IMR-90 (cell line): ENCODE results near the gene ZSCAN31. TPM values are rescaled to one million over a fixed set of nuclear protein-coding genes. Genes with fewer than 3 reads are reported as not detected.

Source experiments
- ATAC-seq: fragments of 200-7000 bp; cut with Tn5 transposase; 2 replicates; pipeline ENCODE4 v1.9.1; 2020; ENCODE audit warnings: low read depth, mild to moderate bottlenecking, moderate library complexity
- BruUV-seq: library from RNA; stranded (reverse); fragments of 400-500 nt; replicated peaks from 2 replicates; lab custom pipeline; 2021; lab: Mats Ljungman, UMichigan
- CTCF ChIA-PET: fragments of 300-600 bp; formaldehyde crosslinking; extraction: SDS; loops from one replicate; lab custom pipeline; 2021; ENCODE audit warnings: antibody characterized with exemption; lab: Yijun Ruan, JAX
- POLR2A ChIA-PET: fragments of 300-600 bp; sonication (Branson Sonifier 250); formaldehyde crosslinking; loops from one replicate; lab custom pipeline; 2022; ENCODE audit warnings: antibody characterized with exemption; ENCODE audit not compliant: unreplicated experiment; lab: Charles Lee
- DNase-seq: peaks from one replicate; pipeline ENCODE4 v3.0.0; 2013
- H2AFZ ChIP-seq: replicated peaks from 2 replicates; pipeline ENCODE3; 2013; ENCODE audit warnings: low read length, mild to moderate bottlenecking; ENCODE audit not compliant: poor library complexity
- H2AK5ac ChIP-seq: 2 replicates; pipeline ENCODE4 v1.6.1; 2013; ENCODE audit warnings: low read depth, low read length, inconsistent platforms
- H2AK9ac ChIP-seq: replicated peaks from 2 replicates; pipeline ENCODE3; 2013; ENCODE audit warnings: mild to moderate bottlenecking, low read depth, low read length, moderate library complexity; ENCODE audit not compliant: poor library complexity
- H2BK120ac ChIP-seq: 2 replicates; pipeline ENCODE4 v1.6.1; 2013; ENCODE audit warnings: low read depth, low read length, inconsistent platforms
- H2BK15ac ChIP-seq: 3 replicates; pipeline ENCODE4 v1.6.1; 2013; ENCODE audit warnings: low read depth, low read length, inconsistent platforms
- H2BK20ac ChIP-seq: 2 replicates; pipeline ENCODE4 v1.6.1; 2013; ENCODE audit warnings: low read depth, mild to moderate bottlenecking, inconsistent platforms, low read length, moderate library complexity
- H2BK5ac ChIP-seq: 2 replicates; pipeline ENCODE4 v1.6.1; 2013; ENCODE audit warnings: mild to moderate bottlenecking, low read depth, low read length, inconsistent platforms; ENCODE audit not compliant: poor library complexity, severe bottlenecking
- H3K14ac ChIP-seq: replicated peaks from 2 replicates; pipeline ENCODE4 v1.6.1; 2013; ENCODE audit warnings: low read depth, low read length, inconsistent platforms
- H3K18ac ChIP-seq: 2 replicates; pipeline ENCODE4 v1.6.1; 2013; ENCODE audit warnings: low read depth, low read length, control low read depth
- H3K23ac ChIP-seq: 2 replicates; pipeline ENCODE4 v1.6.1; 2013; ENCODE audit warnings: low read depth, low read length, inconsistent platforms
- H3K27ac ChIP-seq: 2 replicates; pipeline ENCODE4 v1.5.1; 2013; ENCODE audit warnings: mild to moderate bottlenecking, control low read depth, low read length; ENCODE audit not compliant: insufficient read depth
- H3K27me3 ChIP-seq: 2 replicates; pipeline ENCODE4 v1.6.1; 2013; ENCODE audit warnings: low read length; ENCODE audit not compliant: control insufficient read depth, insufficient read depth
- H3K36me3 ChIP-seq: 2 replicates; pipeline ENCODE4 v1.6.1; 2013; ENCODE audit warnings: low read length, mixed read lengths; ENCODE audit not compliant: control insufficient read depth, insufficient read depth
- H3K4ac ChIP-seq: 2 replicates; pipeline ENCODE4 v1.6.1; 2013; ENCODE audit warnings: low read depth, low read length, inconsistent platforms
- H3K4me1 ChIP-seq: 2 replicates; pipeline ENCODE4 v1.6.1; 2013; ENCODE audit warnings: low read length, mixed read lengths; ENCODE audit not compliant: control insufficient read depth, insufficient read depth
- H3K4me2 ChIP-seq: 2 replicates; pipeline ENCODE4 v1.6.1; 2013; ENCODE audit warnings: low read depth, mild to moderate bottlenecking, control low read depth, low read length, moderate library complexity
- H3K4me3 ChIP-seq: 2 replicates; pipeline ENCODE4 v1.5.1; 2013; ENCODE audit warnings: low read depth, mild to moderate bottlenecking, control low read depth, low read length, moderate library complexity; ENCODE audit not compliant: insufficient read depth
- H3K56ac ChIP-seq: 2 replicates; pipeline ENCODE4 v1.6.1; 2013; ENCODE audit warnings: low read length, inconsistent platforms; ENCODE audit not compliant: insufficient read depth; ENCODE audit errors: extremely low read depth
- H3K79me1 ChIP-seq, 2 experiments: 2 replicates each; pipeline ENCODE4 v1.6.1; 2013; ENCODE audit warnings: low read length in 2 of 2, inconsistent platforms in 1 of 2, low read depth in 1 of 2
- H3K9ac ChIP-seq: 2 replicates; pipeline ENCODE4 v1.6.1; 2013; ENCODE audit warnings: low read depth, low read length, control low read depth
- H3K9me1 ChIP-seq: 2 replicates; pipeline ENCODE4 v1.6.1; 2013; ENCODE audit warnings: low read length, inconsistent platforms; ENCODE audit not compliant: insufficient read depth
- H3K9me3 ChIP-seq: 2 replicates; pipeline ENCODE4 v1.6.1; 2013; ENCODE audit warnings: low read length; ENCODE audit not compliant: control insufficient read depth, insufficient read depth
- H4K20me1 ChIP-seq: 2 replicates; pipeline ENCODE4 v1.6.1; 2013; ENCODE audit warnings: low read length, inconsistent platforms; ENCODE audit not compliant: insufficient read depth
- H4K5ac ChIP-seq: 2 replicates; pipeline ENCODE4 v1.6.1; 2013; ENCODE audit warnings: mild to moderate bottlenecking, low read depth, low read length, control low read depth
- H4K8ac ChIP-seq, 2 experiments: 2 replicates each; pipeline ENCODE4 v1.6.1; 2013; ENCODE audit warnings: low read depth in 2 of 2, low read length in 2 of 2, control low read depth in 1 of 2, inconsistent platforms in 1 of 2
- H4K91ac ChIP-seq: 2 replicates; pipeline ENCODE4 v1.6.1; 2013; ENCODE audit warnings: low read depth, low read length, inconsistent platforms; ENCODE audit not compliant: insufficient read depth
- BHLHE40 ChIP-seq: fragments of 150-350 bp; IDR thresholded peaks from 2 replicates; pipeline ENCODE4 v1.6.1; 2016; ENCODE audit warnings: mild to moderate bottlenecking, low read depth, low read length
- CEBPB ChIP-seq: IDR thresholded peaks from 2 replicates; pipeline ENCODE4 v1.6.1; 2012; ENCODE audit warnings: low read depth, low read length, improper control_type of control experiment
- CHD1 ChIP-seq: IDR thresholded peaks from 2 replicates; pipeline ENCODE4 v1.6.1; 2012; ENCODE audit warnings: low read depth, low read length, improper control_type of control experiment
- MXI1 ChIP-seq: IDR thresholded peaks from 2 replicates; pipeline ENCODE4 v1.6.1; 2012; ENCODE audit warnings: low read depth, mild to moderate bottlenecking, low read length, moderate library complexity, borderline replicate concordance
- RAD21 ChIP-seq: IDR thresholded peaks from 2 replicates; pipeline ENCODE4 v1.6.1; 2012; ENCODE audit warnings: low read length, improper control_type of control experiment
- RCOR1 ChIP-seq: IDR thresholded peaks from 2 replicates; pipeline ENCODE4 v1.6.1; 2012; ENCODE audit warnings: mild to moderate bottlenecking, low read length, improper control_type of control experiment; ENCODE audit not compliant: insufficient replicate concordance
- WGBS, 2 experiments: methylation state at CpG; one replicate each; pipeline versions ENCODE4 v1.1.5 to v1.1.7; 2013; ENCODE audit warnings: missing lambda C conversion rate in 2 of 2; ENCODE audit not compliant: insufficient read length in 1 of 2; ENCODE audit errors: extremely low coverage in 2 of 2; 5-methylcytosine and 5-hydroxymethylcytosine counted together
- dilution Hi-C: fragments of 300-500 bp; cut with HindIII; formaldehyde crosslinking; loops from one replicate; pipeline ENCODE4 v1.14.3; 2018; ENCODE audit warnings: low sequenced_read_pairs; ENCODE audit not compliant: unreplicated experiment
- in situ Hi-C: fragments of 300-500 bp; cut with MboI; formaldehyde crosslinking; loops from 3 replicates; pipeline ENCODE4 v1.14.3; 2019; ENCODE audit warnings: low sequenced_read_pairs, inconsistent platforms, mixed read lengths
- intact Hi-C: fragments of 100-400 bp; cut with micrococcal nuclease; formaldehyde crosslinking; loops from 2 replicates; pipeline ENCODE4 v1.10.0; 2022
- polyA plus RNA-seq, 3 experiments: library from polyadenylated mRNA; depleted of rRNA; stranded (reverse); fragments of >200 nt; gene quantifications; 2 replicates each; pipeline ENCODE4 v1.2.3, GENCODE V29; 2012; ENCODE audit warnings: low replicate concordance in 1 of 3
- total RNA-seq: library from RNA; depleted of rRNA; stranded (reverse); fragments of >200 nt; gene quantifications from 2 replicates; pipeline ENCODE4 v1.2.3, GENCODE V29; 2012
- TF ChIP-seq, protein P1 (sequence below): conservative IDR thresholded peaks from 2 replicates; pipeline ENCODE4 v1.5.1; 2012; ENCODE audit warnings: mild to moderate bottlenecking, low read depth, low read length, improper control_type of control experiment
- TF ChIP-seq, protein P2 (sequence below): fragments of 150-350 bp; IDR thresholded peaks from 2 replicates; pipeline ENCODE4 v1.6.1; 2017; ENCODE audit warnings: mild to moderate bottlenecking, antibody characterized with exemption, low read length, low read depth

The ZSCAN31 gene
- total and polyA plus RNA-seq, 2 of the 4 experiments (the other 2 are of a cell fraction), result 1.4 to 4.7 TPM

DNA sequence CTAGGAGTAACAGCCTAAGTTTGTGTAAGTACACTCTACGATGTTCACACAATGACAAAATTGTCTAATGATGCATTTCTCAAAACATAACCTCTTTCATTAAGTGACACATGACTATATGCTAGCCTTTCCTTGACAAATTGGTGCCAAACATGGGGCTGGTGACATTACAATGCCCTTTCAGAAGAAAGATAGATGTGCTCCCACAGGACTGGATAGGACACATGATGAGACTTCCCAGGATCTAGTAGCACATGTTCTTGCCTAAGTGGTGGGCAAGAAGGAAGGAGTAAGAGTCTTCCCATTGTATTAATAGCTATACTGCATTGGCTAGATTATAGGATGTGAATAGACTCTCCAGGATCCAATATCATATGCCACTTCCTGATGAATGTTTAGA is 35.3 kb upstream of the ZSCAN31 start:
- ATAC-seq, result no peak
- no peak for DNase-seq
- H3K27ac ChIP-seq, result no peak overlapping the region
- no peaks in the 10 kb centered on the region for H4K20me1 ChIP-seq
- no peak overlapping the region for H3K9ac ChIP-seq
- BruUV-seq, result no TSS peak
- H3K79me1 ChIP-seq, result no peaks in the 10 kb centered on the region; a peak in 1 of 4 replicates
- no peak overlapping the region for H2AFZ ChIP-seq
- no peak overlapping the region for H2BK20ac ChIP-seq
- POLR2A ChIA-PET, result no interaction called here
- no peaks in the 10 kb centered on the region for H3K4me1 ChIP-seq
- H4K8ac ChIP-seq, result no peak overlapping the region
- no CpG with 5 or more reads among the region's 1 CpG for WGBS, 2 experiments
- H3K4me2 ChIP-seq, result no peak overlapping the region
- H2BK120ac ChIP-seq, result no peak overlapping the region
- no peaks in the 10 kb centered on the region for H3K9me1 ChIP-seq
- intact Hi-C loops, result no loop called here
- H3K23ac ChIP-seq, result no peak overlapping the region
- TF ChIP-seq, protein P1, sequence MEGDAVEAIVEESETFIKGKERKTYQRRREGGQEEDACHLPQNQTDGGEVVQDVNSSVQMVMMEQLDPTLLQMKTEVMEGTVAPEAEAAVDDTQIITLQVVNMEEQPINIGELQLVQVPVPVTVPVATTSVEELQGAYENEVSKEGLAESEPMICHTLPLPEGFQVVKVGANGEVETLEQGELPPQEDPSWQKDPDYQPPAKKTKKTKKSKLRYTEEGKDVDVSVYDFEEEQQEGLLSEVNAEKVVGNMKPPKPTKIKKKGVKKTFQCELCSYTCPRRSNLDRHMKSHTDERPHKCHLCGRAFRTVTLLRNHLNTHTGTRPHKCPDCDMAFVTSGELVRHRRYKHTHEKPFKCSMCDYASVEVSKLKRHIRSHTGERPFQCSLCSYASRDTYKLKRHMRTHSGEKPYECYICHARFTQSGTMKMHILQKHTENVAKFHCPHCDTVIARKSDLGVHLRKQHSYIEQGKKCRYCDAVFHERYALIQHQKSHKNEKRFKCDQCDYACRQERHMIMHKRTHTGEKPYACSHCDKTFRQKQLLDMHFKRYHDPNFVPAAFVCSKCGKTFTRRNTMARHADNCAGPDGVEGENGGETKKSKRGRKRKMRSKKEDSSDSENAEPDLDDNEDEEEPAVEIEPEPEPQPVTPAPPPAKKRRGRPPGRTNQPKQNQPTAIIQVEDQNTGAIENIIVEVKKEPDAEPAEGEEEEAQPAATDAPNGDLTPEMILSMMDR, result no peak
- TF ChIP-seq RCOR1 (no peak), MXI1 (no peak), CEBPB (no peak), CHD1 (no peak), RAD21 (no peak), BHLHE40 (no peak)
- TF ChIP-seq, protein P2, sequence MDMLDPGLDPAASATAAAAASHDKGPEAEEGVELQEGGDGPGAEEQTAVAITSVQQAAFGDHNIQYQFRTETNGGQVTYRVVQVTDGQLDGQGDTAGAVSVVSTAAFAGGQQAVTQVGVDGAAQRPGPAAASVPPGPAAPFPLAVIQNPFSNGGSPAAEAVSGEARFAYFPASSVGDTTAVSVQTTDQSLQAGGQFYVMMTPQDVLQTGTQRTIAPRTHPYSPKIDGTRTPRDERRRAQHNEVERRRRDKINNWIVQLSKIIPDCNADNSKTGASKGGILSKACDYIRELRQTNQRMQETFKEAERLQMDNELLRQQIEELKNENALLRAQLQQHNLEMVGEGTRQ, result no peak
- no peak overlapping the region for H3K56ac ChIP-seq
- H3K18ac ChIP-seq, result no peak overlapping the region
- dilution Hi-C loops, result no loop called here
- H3K4ac ChIP-seq, result no peak overlapping the region
- 0 out of 2 replicates have a peak, but pooled peaks cover 2% of the 10 kb centered on the region for H3K36me3 ChIP-seq
- CTCF ChIA-PET, result interaction anchor here (1.0 to 1.1 kb wide), 2 partner anchors 10 to 15 kb away, joined by 4 to 5 read pairs; no protein-coding TSS in a partner anchor
- H4K5ac ChIP-seq, result no peak overlapping the region
- H2BK5ac ChIP-seq, result no peak overlapping the region
- H3K4me3 ChIP-seq, result no peak overlapping the region
- no peak overlapping the region for H3K14ac ChIP-seq
- no peak overlapping the region for H2AK9ac ChIP-seq
- H3K9me3 ChIP-seq, result no peaks in the 10 kb centered on the region
- no peak overlapping the region for H2AK5ac ChIP-seq
- no peak overlapping the region for H4K91ac ChIP-seq
- in situ Hi-C loops, result no loop called here
- H2BK15ac ChIP-seq, result no peak overlapping the region
- no peaks in the 10 kb centered on the region for H3K27me3 ChIP-seq
